Skin epidermis (tissue), 12 donors: ENCODE results near the gene CACHD1.

Source experiments
- H3K27ac ChIP-seq, 21 experiments: fragments of 200-600 bp; sonication (generic) in 11 of 21; one replicate each; pipeline ENCODE4 v1.5.0; 2020; ENCODE audit warnings: mild to moderate bottlenecking in 3 of 21, inconsistent platforms in 2 of 21, moderate library complexity in 2 of 21
- H3K4me3 ChIP-seq, 7 experiments: fragments of 200-600 bp; sonication (generic) in 2 of 7; one replicate each; pipeline ENCODE4 v1.5.0; 2020; ENCODE audit warnings: inconsistent platforms in 2 of 7, mild to moderate bottlenecking in 2 of 7, moderate library complexity in 1 of 7

Gene CACHD1

GRCh38 chr1:64469977-64470664 is at the start of gene CACHD1:
Gene CACHD1, plus strand, starts transcription at chr1:64470129. Its CDS starts 616 bp downstream, at chr1:64470745.
- peak within 1 kb of the TSS; percentile 54 to 80 (median 66) for H3K4me3 ChIP-seq
- peak within 1 kb of the TSS; percentile 52 to 92 (median 85) for H3K27ac ChIP-seq

DNA sequence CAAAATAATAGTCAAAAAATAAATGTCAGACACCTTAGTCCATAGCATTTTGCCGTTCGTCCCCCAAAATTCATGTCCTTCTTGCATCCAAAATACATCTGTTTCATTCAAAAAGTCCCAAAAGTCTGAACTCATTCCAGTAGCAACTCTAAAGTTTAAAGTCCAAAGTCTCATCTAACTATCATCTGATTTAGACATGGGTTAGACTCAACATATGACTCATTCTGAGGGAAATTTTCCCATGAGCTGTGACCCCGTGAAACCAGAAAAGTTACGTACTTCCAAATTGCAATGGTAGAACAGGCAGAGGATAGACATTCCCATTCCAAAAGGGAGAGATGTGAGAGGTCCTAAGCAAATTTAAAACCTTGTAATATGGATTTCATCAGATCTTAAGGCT is 48.6 kb upstream of the CACHD1 start:
- Histone ChIP-seq H3K4me3 (no peak overlapping the region), H3K27ac (no peak overlapping the region)

DNA sequence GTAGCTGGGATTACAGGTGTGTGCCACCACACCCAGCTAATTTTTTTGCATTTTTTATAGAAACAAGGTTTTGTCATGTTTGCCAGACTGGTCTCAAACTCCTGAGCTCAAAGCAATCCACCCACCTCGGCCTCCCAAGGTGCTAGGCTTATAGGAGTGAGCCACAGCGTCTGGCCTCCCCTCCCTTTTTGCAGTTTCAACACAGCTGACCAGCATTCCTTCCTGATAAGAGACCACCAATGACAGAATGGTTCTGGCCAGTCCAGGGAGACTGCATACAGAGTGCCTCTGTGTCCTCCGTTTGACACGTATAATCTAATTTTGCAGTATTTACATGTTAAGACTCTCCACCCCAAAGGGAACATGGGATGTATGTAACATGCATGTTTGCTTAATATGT is 46.4 kb upstream of the CACHD1 start:
- no peak overlapping the region for H3K27ac ChIP-seq

GRCh38 chr1:64424412-64424811 is 45.5 kb upstream of the CACHD1 start:
- no peak overlapping the region for H3K27ac ChIP-seq
- no peak overlapping the region for H3K4me3 ChIP-seq

More for the DNA sequence above, 46.4 kb upstream of the CACHD1 start:
- H3K4me3 ChIP-seq, result no peak overlapping the region

- no peak overlapping the region for H3K27ac ChIP-seq
- no peak overlapping the region for H3K4me3 ChIP-seq
Measured at GRCh38 chr1:64425521-64425920, 44.4 kb upstream of the CACHD1 start.

DNA sequence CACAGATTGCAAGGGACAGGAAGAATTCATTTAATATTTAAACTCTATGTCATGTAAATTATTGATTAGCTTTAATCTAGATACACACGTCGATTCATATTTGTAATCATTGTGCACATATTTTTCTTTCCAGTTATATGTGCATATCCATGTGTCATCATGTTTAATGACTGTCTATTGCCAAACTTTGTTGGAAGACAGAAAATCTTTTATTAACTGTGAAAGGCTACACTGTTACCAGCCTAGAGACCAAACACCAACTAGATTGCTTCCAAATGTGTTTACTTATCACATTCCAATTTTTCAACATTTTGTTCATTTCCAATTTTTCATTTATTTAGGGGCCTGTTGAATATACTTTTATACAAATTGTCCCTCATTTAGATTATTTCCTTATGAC is 43.2 kb upstream of the CACHD1 start:
- Histone ChIP-seq H3K27ac (peak overlapping the region in 1 of 21 experiments; percentile 6), H3K4me3 (no peak overlapping the region)

DNA sequence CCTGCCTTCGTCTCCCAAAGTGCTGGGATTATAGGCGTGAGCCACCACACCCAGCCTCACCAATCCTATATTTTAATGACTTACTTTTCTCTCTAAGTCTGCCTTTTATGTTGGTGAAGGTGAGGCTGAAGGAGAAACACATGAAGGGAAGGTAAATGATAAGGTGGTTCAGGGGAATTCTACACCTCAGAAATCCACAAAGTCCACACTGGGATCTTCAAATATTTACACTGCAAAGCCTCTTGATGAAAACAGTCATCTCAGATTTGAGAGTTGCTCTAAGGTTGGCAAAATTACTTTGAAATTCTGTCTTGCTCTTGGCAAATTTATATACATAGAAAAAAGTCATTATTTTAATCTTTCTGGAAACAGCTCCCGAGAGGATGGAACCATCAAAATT is 42.0 kb upstream of the CACHD1 start:
- H3K4me3 ChIP-seq, result no peak overlapping the region
- no peak overlapping the region for H3K27ac ChIP-seq

- H3K27ac ChIP-seq, result no peak overlapping the region
- H3K4me3 ChIP-seq, result no peak overlapping the region
Measured at GRCh38 chr1:64433308-64433707, 36.6 kb upstream of the CACHD1 start.

GRCh38 chr1:64433747-64434146 is 36.2 kb upstream of the CACHD1 start:
- Histone ChIP-seq H3K27ac (no peak overlapping the region), H3K4me3 (no peak overlapping the region)

- H3K4me3 ChIP-seq, result no peak overlapping the region
Measured at GRCh38 chr1:64435000-64435399, 34.9 kb upstream of the CACHD1 start.

GRCh38 chr1:64437453-64437852 is 32.5 kb upstream of the CACHD1 start:
- H3K27ac ChIP-seq, result peak overlapping the region in 1 of 21 experiments; percentile 16
- H3K4me3 ChIP-seq, result no peak overlapping the region

More at GRCh38 chr1:64435000-64435399, 34.9 kb upstream of the CACHD1 start:
- H3K27ac ChIP-seq, result no peak overlapping the region

DNA sequence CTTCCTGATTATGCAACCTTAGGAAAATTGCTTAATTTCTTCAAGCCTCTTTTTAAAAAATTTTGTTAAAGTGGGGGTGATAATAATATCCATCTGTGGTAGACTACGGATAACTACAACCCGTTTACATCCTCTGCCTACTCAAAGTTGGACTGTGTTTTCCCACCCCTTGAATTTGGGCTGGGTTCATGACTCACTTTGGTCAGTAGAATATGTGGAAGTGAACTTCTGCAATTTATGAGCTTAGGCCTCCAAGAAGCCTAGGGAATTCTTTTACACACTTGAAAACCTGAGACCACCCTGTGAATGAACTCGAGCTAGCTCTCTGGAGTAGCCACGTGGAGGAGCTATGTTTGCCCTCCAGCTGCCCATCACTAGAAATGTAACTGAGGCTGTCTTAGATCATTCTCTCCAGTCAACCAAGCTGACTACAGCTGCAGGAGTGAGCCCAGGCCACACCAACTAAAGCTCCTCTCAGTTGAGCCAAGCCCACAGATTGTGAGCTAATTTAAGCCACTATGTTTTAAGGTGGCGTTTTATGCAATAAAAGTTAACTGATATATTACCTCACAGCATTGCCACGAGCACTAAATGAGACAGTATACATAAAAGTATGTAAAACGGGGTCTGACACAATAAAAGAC is 29.6 kb upstream of the CACHD1 start:
- H3K27ac ChIP-seq, result no peak overlapping the region

GRCh38 chr1:64451440-64451839 is 18.5 kb upstream of the CACHD1 start:
- no peak overlapping the region for H3K4me3 ChIP-seq
- H3K27ac ChIP-seq, result no peak overlapping the region

More for the DNA sequence above, 29.6 kb upstream of the CACHD1 start:
- no peak overlapping the region for H3K4me3 ChIP-seq

- Histone ChIP-seq H3K27ac (no peak overlapping the region), H3K4me3 (no peak overlapping the region)
Measured at GRCh38 chr1:64453688-64454087, 16.2 kb upstream of the CACHD1 start.

DNA sequence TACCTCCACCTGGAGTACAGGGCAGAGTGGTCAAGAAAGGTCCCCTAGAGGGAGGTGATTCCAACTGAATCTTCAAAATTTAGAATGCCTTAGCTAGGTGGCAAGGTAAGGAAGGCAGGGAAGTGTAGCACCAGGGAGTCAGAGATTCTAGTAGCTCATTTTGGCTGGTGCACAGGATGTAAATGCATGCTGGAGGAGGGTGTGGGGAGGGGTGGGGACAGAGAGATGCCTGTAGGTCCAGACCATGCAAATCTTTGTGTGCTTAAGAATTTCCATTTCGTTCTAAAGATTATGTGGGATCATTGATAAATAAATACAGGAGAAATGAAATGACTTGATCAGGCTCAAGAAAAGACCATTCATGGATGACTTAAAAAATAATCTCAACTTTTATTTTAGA is 11.0 kb upstream of the CACHD1 start:
- no peak overlapping the region for H3K4me3 ChIP-seq
- no peak overlapping the region for H3K27ac ChIP-seq

- Histone ChIP-seq H3K4me3 (no peak overlapping the region), H3K27ac (no peak overlapping the region)
Measured at GRCh38 chr1:64459743-64460142, 10.2 kb upstream of the CACHD1 start.

- Histone ChIP-seq H3K27ac (no peak overlapping the region), H3K4me3 (no peak overlapping the region)
Measured at GRCh38 chr1:64466033-64466432, 3.9 kb upstream of the CACHD1 start.

GRCh38 chr1:64469116-64469976 is 583 bp upstream of the CACHD1 start:
- Histone ChIP-seq H3K27ac (peak overlapping the region in 20 of 21 experiments; percentile 52 to 92 (median 86)), H3K4me3 (peak overlapping the region; percentile 54 to 80 (median 66))

GRCh38 chr1:64470665-64471217 is 812 bp downstream of the CACHD1 start:
- Histone ChIP-seq H3K27ac (peak overlapping the region; percentile 52 to 92 (median 85)), H3K4me3 (peak overlapping the region; percentile 54 to 80 (median 66))
